ENCODE results near the gene TCF19.
A peak's percentile ranks its signal among the peaks of the same experiment; 100 is the strongest.
"Not testable (repeated sequence)": the region's sequence is repeated elsewhere in the genome, so short reads cannot be mapped to it uniquely, and the experiment has no call there.

The TCF19 gene

GRCh38 chr6:31183287-31183686 lies 24.9 kb downstream of the TCF19 start:
- not testable (repeated sequence) for DNase-seq (ENCODE audit: low spot score)

GRCh38 chr6:31183859-31184258 lies 25.5 kb downstream of the TCF19 start:
- DNase-seq (ENCODE audit: low spot score) = not testable (repeated sequence)

GRCh38 chr6:31185695-31186051 lies 27.3 kb downstream of the TCF19 start:
- DNase-seq (ENCODE audit: low spot score) = not testable (repeated sequence)

GRCh38 chr6:31186052-31186734 lies 27.8 kb downstream of the TCF19 start:
- DNase-seq (ENCODE audit: low spot score) = no peak

GRCh38 chr6:31187780-31188194 lies 29.4 kb downstream of the TCF19 start:
- no peak for DNase-seq (ENCODE audit: low spot score)

- DNase-seq (ENCODE audit: low spot score) = not testable (repeated sequence)
These were observed 30.8 kb downstream of the TCF19 start for GRCh38 chr6:31189223-31189622.

- DNase-seq (ENCODE audit: low spot score) = no peak
These were observed 32.1 kb downstream of the TCF19 start for GRCh38 chr6:31190488-31190887.

GRCh38 chr6:31192431-31193105 lies 34.2 kb downstream of the TCF19 start:
- not testable (repeated sequence) for DNase-seq (ENCODE audit: low spot score)

GRCh38 chr6:31193206-31193605 lies 34.8 kb downstream of the TCF19 start:
- no peak for DNase-seq (ENCODE audit: low spot score)

GRCh38 chr6:31194061-31194834 lies 35.9 kb downstream of the TCF19 start:
- DNase-seq (ENCODE audit: low spot score) = no peak

GRCh38 chr6:31195308-31195979 lies 37.1 kb downstream of the TCF19 start:
- not testable (repeated sequence) for DNase-seq (ENCODE audit: low spot score)

GRCh38 chr6:31196251-31197022 lies 38.0 kb downstream of the TCF19 start:
- DNase-seq (ENCODE audit: low spot score) = not testable (repeated sequence)

- peak; percentile 86 for DNase-seq (ENCODE audit: low spot score)
These were observed 39.3 kb downstream of the TCF19 start for GRCh38 chr6:31197559-31198305.

- not testable (repeated sequence) for DNase-seq (ENCODE audit: low spot score)
These were observed 40.7 kb downstream of the TCF19 start for GRCh38 chr6:31199105-31199452.

GRCh38 chr6:31202259-31203166 lies 44.1 kb downstream of the TCF19 start:
- DNase-seq (ENCODE audit: low spot score) = no peak

- no peak for DNase-seq (ENCODE audit: low spot score)
These were observed 45.1 kb downstream of the TCF19 start for GRCh38 chr6:31203345-31203979.

- DNase-seq (ENCODE audit: low spot score) = no peak
These were observed 46.4 kb downstream of the TCF19 start for GRCh38 chr6:31204751-31205145.

GRCh38 chr6:31205638-31206037 lies 47.2 kb downstream of the TCF19 start:
- no peak for DNase-seq (ENCODE audit: low spot score)

GRCh38 chr6:31208506-31208905 lies 50.1 kb downstream of the TCF19 start:
- no peak for DNase-seq (ENCODE audit: low spot score)

Measured in left forelimb (tissue), 1 donor.